22Rv1 (cell line): ENCODE results near the gene GRAMD1B.
"Not testable (repeated sequence)": the region's sequence is repeated elsewhere in the genome, so short reads cannot be mapped to it uniquely, and the experiment has no call there.

Source experiments
- H3K27ac ChIP-seq: fragments of 450-650 bp; 2 replicates; pipeline ENCODE4 v1.5.1; 2017
- CTCF ChIP-seq: fragments of 450-650 bp; IDR thresholded peaks from 2 replicates; pipeline ENCODE4 v1.5.1; 2017; ENCODE audit warnings: mild to moderate bottlenecking
- ZFX ChIP-seq: fragments of 450-650 bp; IDR thresholded peaks from 2 replicates; pipeline ENCODE4 v1.6.1; 2017; ENCODE audit warnings: antibody characterized with exemption, borderline replicate concordance

GRAMD1B gene

GRCh38 chr11:123505546-123506299 lies 75.7 kb downstream of the GRAMD1B start:
- no peak overlapping the region for H3K27ac ChIP-seq
- no peak for TF ChIP-seq CTCF
- TF ChIP-seq ZFX, result no peak

GRCh38 chr11:123507043-123507442 lies 77.0 kb downstream of the GRAMD1B start:
- H3K27ac ChIP-seq, result no peak overlapping the region
- no peak for TF ChIP-seq ZFX
- no peak for TF ChIP-seq CTCF

GRCh38 chr11:123509737-123510578 lies 79.9 kb downstream of the GRAMD1B start:
- no peak overlapping the region for H3K27ac ChIP-seq
- no peak for TF ChIP-seq CTCF
- no peak for TF ChIP-seq ZFX

GRCh38 chr11:123510579-123510905 lies 80.5 kb downstream of the GRAMD1B start:
- no peak overlapping the region for H3K27ac ChIP-seq
- no peak for TF ChIP-seq ZFX
- no peak for TF ChIP-seq CTCF

- peak; percentile 92 for TF ChIP-seq CTCF
- TF ChIP-seq ZFX, result no peak
- H3K27ac ChIP-seq, result no peak overlapping the region
Measured at GRCh38 chr11:123511037-123511870, 81.2 kb downstream of the GRAMD1B start.

- H3K27ac ChIP-seq, result not testable (repeated sequence)
Measured at GRCh38 chr11:123513309-123513708, 83.2 kb downstream of the GRAMD1B start.

- no peak for TF ChIP-seq ZFX
- TF ChIP-seq CTCF, result no peak
- no peak overlapping the region for H3K27ac ChIP-seq
Measured at GRCh38 chr11:123516238-123516637, 86.2 kb downstream of the GRAMD1B start.
